SU-DHL-6 (cell line): Measurements from ENCODE around the gene LSS.

Experiments used
- H2AFZ ChIP-seq: fragments of 200-600 bp; sonication (generic); 2 replicates; pipeline ENCODE4 v1.6.1; 2014; ENCODE audit warnings: low read depth, mild to moderate bottlenecking, moderate library complexity, mixed read lengths, antibody characterized with exemption, low read length; ENCODE audit not compliant: severe bottlenecking
- H3F3A ChIP-seq: fragments of 200-600 bp; shearing (Covaris generic); 2 replicates; pipeline ENCODE4 v1.6.0; 2016; ENCODE audit warnings: antibody characterized with exemption, mild to moderate bottlenecking; ENCODE audit not compliant: insufficient read depth
- H3K27ac ChIP-seq: fragments of 200-600 bp; sonication (generic); 2 replicates; pipeline ENCODE4 v1.5.1; 2016; ENCODE audit warnings: low read depth, mild to moderate bottlenecking, low read length, moderate library complexity, mixed read lengths
- H3K27me3 ChIP-seq: fragments of 200-600 bp; sonication (generic), shearing (Covaris generic); 2 replicates; pipeline ENCODE4 v1.6.0; 2014; ENCODE audit warnings: mild to moderate bottlenecking, low read length
- H3K36me3 ChIP-seq: fragments of 200-600 bp; sonication (generic); 2 replicates; pipeline ENCODE4 v1.6.1; 2014; ENCODE audit warnings: mild to moderate bottlenecking, low read length, mixed read lengths
- H3K4me2 ChIP-seq: fragments of 300-600, 200-600 bp; shearing (Covaris generic), sonication (generic); 2 replicates; pipeline ENCODE4 v1.6.0; 2014; ENCODE audit warnings: low read length, low read depth, mild to moderate bottlenecking; ENCODE audit not compliant: poor library complexity, severe bottlenecking
- H3K4me3 ChIP-seq: fragments of 200-600 bp; sonication (generic); 2 replicates; pipeline ENCODE4 v1.5.1; 2014; ENCODE audit warnings: antibody characterized with exemption, low read length, mild to moderate bottlenecking, mixed read lengths; ENCODE audit not compliant: insufficient read depth, poor library complexity, severe bottlenecking
- H3K79me2 ChIP-seq: fragments of 200-600 bp; sonication (generic); 2 replicates; pipeline ENCODE4 v1.6.1; 2014; ENCODE audit warnings: mild to moderate bottlenecking, low read length, moderate library complexity; ENCODE audit not compliant: insufficient read depth
- H3K9ac ChIP-seq: fragments of 200-600 bp; sonication (generic); 2 replicates; pipeline ENCODE4 v1.7.0; 2014; ENCODE audit warnings: mild to moderate bottlenecking, low read length
- H3K9me2 ChIP-seq: fragments of 200-600 bp; sonication (generic); replicated peaks from 2 replicates; pipeline ENCODE4 v1.6.1; 2014; ENCODE audit warnings: low read length; ENCODE audit not compliant: insufficient read depth
- H3K9me3 ChIP-seq: fragments of 200-600 bp; sonication (generic); 2 replicates; pipeline ENCODE4 v1.6.1; 2014; ENCODE audit warnings: low read length, mixed read lengths; ENCODE audit not compliant: insufficient read depth
- H4K20me1 ChIP-seq: fragments of 200-600 bp; sonication (generic); 2 replicates; pipeline ENCODE4 v1.6.1; 2014; ENCODE audit warnings: low read depth, mild to moderate bottlenecking, antibody characterized with exemption, low read length, moderate library complexity, mixed read lengths
- EZH2phosphoT487 ChIP-seq: fragments of 200-600 bp; sonication (generic), shearing (Covaris generic); conservative IDR thresholded peaks from 2 replicates; pipeline ENCODE4 v1.6.1; 2018; ENCODE audit warnings: mild to moderate bottlenecking, antibody characterized with exemption, low read length, moderate library complexity, mixed read lengths
- TF ChIP-seq, protein P1 (sequence below): fragments of 200-600 bp; sonication (generic); IDR thresholded peaks from one replicate; pipeline ENCODE4 v1.5.1; 2017; ENCODE audit warnings: antibody characterized with exemption, mild to moderate bottlenecking, low read length, moderate library complexity; ENCODE audit not compliant: insufficient read depth, poor library complexity, severe bottlenecking

Gene LSS

DNA sequence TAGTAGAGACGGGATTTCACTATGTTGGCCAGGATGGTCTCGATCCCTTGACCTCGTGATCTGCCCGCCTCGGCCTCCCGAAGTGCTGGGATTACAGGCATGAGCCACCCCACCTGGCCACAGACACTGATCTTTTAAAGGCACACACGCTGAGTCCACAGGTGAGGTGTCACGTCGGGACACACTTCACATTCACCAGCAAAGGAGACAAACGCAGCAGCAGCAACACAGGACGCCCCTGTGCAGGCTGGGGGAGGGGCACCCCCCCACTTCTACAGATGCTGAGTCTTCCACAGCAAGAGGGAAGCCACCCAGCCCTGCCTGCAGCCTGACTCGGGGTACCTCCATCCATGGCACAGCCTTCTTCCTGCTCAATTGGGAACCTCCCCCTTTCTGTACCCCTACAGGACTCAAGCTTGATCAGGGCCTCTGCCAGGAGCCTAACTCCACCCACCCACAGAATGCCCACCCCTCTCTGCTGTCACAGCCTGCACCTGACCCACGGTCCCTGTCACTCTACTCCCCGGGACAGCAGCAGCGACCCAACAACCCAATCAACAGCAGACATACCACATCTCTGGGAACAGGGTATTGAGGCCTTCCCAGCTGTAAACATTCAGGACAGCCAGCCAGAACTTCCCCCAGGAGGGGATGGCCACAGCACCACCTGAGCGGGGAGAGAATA lies 9.5 kb downstream of the LSS start:
- H3K9me3 ChIP-seq = no peaks in the 10 kb centered on the region
- TF ChIP-seq, protein P1, sequence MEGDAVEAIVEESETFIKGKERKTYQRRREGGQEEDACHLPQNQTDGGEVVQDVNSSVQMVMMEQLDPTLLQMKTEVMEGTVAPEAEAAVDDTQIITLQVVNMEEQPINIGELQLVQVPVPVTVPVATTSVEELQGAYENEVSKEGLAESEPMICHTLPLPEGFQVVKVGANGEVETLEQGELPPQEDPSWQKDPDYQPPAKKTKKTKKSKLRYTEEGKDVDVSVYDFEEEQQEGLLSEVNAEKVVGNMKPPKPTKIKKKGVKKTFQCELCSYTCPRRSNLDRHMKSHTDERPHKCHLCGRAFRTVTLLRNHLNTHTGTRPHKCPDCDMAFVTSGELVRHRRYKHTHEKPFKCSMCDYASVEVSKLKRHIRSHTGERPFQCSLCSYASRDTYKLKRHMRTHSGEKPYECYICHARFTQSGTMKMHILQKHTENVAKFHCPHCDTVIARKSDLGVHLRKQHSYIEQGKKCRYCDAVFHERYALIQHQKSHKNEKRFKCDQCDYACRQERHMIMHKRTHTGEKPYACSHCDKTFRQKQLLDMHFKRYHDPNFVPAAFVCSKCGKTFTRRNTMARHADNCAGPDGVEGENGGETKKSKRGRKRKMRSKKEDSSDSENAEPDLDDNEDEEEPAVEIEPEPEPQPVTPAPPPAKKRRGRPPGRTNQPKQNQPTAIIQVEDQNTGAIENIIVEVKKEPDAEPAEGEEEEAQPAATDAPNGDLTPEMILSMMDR = no peak
- TF ChIP-seq EZH2phosphoT487 = no peak
- H3K79me2 ChIP-seq = peaks cover 6% of the 10 kb centered on the region; the same call in 1 of the 2 replicates
- no peak overlapping the region for H2AFZ ChIP-seq
- H3F3A ChIP-seq = no peaks in the 10 kb centered on the region
- no peaks in the 10 kb centered on the region for H3K27me3 ChIP-seq
- no peaks in the 10 kb centered on the region for H3K36me3 ChIP-seq
- no peak overlapping the region for H3K4me2 ChIP-seq
- no peaks in the 10 kb centered on the region for H3K9me2 ChIP-seq
- no peaks in the 10 kb centered on the region for H4K20me1 ChIP-seq
- H3K27ac ChIP-seq = no peak overlapping the region
- no peak overlapping the region for H3K9ac ChIP-seq
- no peak overlapping the region for H3K4me3 ChIP-seq

DNA sequence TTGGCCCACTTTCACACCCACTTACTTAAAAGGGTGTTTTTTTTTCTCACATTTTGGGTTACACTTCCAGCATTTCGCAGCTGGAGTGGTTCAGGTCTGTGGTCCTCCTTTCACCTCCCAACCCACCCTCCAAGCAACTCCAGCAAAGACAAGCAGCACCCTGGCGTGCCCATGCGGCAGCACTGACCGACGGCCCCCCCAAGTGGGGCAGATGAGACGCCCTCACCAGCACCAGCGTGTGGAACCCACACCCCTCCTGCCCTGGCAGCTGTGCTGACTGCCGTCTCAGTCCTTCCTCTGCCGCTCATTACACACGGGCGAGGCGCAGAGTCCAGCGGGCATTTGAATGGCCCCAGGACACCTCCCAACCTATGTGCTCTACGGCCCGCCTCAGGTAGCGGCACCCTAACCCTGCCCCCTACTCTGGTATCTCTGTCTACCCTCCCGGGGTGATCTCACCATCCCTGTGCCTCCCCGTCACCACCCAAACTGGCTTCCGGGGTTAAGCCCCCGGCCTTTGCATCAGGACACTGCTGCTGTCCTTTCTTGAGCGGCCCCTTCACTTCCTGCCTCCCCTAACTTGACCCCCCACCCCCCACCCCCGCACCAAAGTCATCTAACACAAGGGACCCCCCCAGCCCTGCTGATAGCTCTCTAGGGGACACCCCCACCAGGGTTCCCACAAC lies 10.9 kb downstream of the LSS start:
- no peaks in the 10 kb centered on the region for H4K20me1 ChIP-seq
- H3K79me2 ChIP-seq = no peaks in the 10 kb centered on the region; the same call in 1 of the 2 replicates
- H3K27ac ChIP-seq = no peak overlapping the region
- H3F3A ChIP-seq = no peaks in the 10 kb centered on the region
- H2AFZ ChIP-seq = no peak overlapping the region
- H3K4me3 ChIP-seq = no peak overlapping the region
- H3K4me2 ChIP-seq = no peak overlapping the region
- H3K9me2 ChIP-seq = no peaks in the 10 kb centered on the region
- H3K9me3 ChIP-seq = no peaks in the 10 kb centered on the region
- no peak for TF ChIP-seq EZH2phosphoT487
- no peaks in the 10 kb centered on the region for H3K36me3 ChIP-seq
- H3K27me3 ChIP-seq = no peaks in the 10 kb centered on the region
- no peak overlapping the region for H3K9ac ChIP-seq

DNA sequence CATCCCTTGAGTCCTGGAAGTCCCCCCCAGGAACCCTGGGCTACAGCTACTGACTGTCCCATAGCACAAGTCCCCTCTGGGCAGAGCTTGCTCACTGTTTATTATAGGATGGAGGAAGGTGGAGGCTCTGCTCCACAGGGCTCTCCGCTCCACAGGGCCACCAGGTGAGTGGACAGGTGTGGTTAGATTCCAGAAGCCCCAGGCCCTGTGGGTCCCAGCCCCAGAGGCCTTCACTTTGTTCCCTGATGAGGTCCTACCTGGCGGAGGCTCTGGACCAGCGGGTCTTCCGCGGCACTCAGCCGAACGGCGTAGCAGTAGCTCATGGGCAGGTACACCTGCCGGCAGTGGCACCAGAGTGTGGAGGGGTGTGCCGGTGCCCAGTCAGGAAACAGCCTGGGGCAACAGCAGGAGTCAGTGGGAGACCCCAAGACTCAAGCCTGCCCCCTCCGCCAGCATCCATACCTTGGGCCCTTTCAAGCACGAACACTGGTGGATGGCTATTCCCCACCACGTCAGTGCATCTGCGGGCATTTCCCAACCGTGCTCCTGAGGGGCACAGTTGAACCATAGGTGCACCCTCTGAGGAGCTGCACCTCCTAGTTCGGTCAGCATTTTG lies 12.3 kb downstream of the LSS start:
- no peaks in the 10 kb centered on the region for H3K9me2 ChIP-seq
- no peak overlapping the region for H2AFZ ChIP-seq
- no peaks in the 10 kb centered on the region for H3F3A ChIP-seq
- no peaks in the 10 kb centered on the region for H3K27me3 ChIP-seq
- H3K79me2 ChIP-seq = no peaks in the 10 kb centered on the region
- no peaks in the 10 kb centered on the region for H3K9me3 ChIP-seq
- H3K9ac ChIP-seq = no peak overlapping the region
- no peak overlapping the region for H3K4me3 ChIP-seq
- TF ChIP-seq, protein P1 = no peak
- no peak for TF ChIP-seq EZH2phosphoT487
- no peaks in the 10 kb centered on the region for H4K20me1 ChIP-seq
- no peak overlapping the region for H3K27ac ChIP-seq
- H3K36me3 ChIP-seq = no peaks in the 10 kb centered on the region
- H3K4me2 ChIP-seq = no peak overlapping the region
